GM12801 (cell line): ENCODE results near the gene PDLIM3.

Experiments
- CTCF ChIP-seq: IDR thresholded peaks from one replicate; pipeline ENCODE4 v1.5.1; 2011; ENCODE audit warnings: control low read depth; ENCODE audit not compliant: insufficient read length; ENCODE audit errors: extremely low read depth

PDLIM3 gene

GRCh38 chr4:185564349-185564748, 29.0 kb upstream of the PDLIM3 start:
- no peak for TF ChIP-seq CTCF

GRCh38 chr4:185562531-185562930, 27.2 kb upstream of the PDLIM3 start:
- no peak for TF ChIP-seq CTCF

GRCh38 chr4:185560316-185560715, 25.0 kb upstream of the PDLIM3 start:
- no peak for TF ChIP-seq CTCF

GRCh38 chr4:185559915-185560281, 24.6 kb upstream of the PDLIM3 start:
- no peak for TF ChIP-seq CTCF

- no peak for TF ChIP-seq CTCF
Measured at GRCh38 chr4:185554365-185555126, 19.2 kb upstream of the PDLIM3 start.

GRCh38 chr4:185552254-185552653, 16.9 kb upstream of the PDLIM3 start:
- TF ChIP-seq CTCF = no peak

GRCh38 chr4:185550933-185551332, 15.6 kb upstream of the PDLIM3 start:
- TF ChIP-seq CTCF = no peak
